ENCODE measurements around the gene TAF5.
A peak's percentile ranks its signal among the peaks of the same experiment; 100 is the strongest.
"Not testable (repeated sequence)": the region's sequence is repeated elsewhere in the genome, so short reads cannot be mapped to it uniquely, and the experiment has no call there.

Gene TAF5

GRCh38 chr10:103415581-103415980, 47.8 kb downstream of the TAF5 start:
- no peak for DNase-seq

- peak; percentile 45 for DNase-seq
Observed at GRCh38 chr10:103416436-103417147, 48.8 kb downstream of the TAF5 start.

DNA sequence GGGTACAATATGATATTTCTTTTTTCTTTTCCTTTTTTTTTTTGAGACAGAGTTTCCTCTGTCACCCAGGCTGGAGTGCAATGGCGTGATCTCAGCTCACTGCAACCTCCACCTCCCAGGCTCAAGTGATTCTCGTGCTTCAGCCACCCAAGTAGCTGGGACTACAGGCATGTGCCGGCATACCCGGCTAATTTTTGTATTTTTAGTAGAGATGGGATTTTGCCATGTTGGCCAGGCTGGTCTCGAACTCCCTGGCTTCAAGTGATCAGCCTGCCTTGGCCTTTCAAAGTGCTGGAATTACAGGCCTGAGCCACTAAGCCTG, 49.3 kb downstream of the TAF5 start:
- DNase-seq, result not testable (repeated sequence)

GRCh38 chr10:103417601-103418000, 49.8 kb downstream of the TAF5 start:
- no peak for DNase-seq

DNA sequence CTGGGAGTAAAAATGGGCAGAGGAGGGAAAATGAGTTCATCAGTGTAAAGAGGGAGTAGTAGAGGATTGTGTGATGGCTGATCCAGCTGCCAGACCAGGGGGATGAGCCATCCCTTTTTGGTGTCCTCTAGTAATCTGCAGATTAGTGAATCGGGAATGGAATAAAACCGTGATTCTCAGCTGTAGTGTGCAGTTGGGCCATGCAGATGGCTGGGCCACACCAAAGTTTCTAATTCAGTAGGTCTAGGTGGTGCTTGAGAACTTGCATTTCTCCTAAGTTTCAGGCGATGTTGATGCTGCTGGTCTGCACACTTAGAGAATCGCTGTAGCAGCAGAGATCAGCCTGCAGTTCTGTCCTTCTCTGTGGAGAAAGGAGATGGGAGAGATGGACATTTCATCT, 51.3 kb downstream of the TAF5 start:
- DNase-seq, result no peak

DNA sequence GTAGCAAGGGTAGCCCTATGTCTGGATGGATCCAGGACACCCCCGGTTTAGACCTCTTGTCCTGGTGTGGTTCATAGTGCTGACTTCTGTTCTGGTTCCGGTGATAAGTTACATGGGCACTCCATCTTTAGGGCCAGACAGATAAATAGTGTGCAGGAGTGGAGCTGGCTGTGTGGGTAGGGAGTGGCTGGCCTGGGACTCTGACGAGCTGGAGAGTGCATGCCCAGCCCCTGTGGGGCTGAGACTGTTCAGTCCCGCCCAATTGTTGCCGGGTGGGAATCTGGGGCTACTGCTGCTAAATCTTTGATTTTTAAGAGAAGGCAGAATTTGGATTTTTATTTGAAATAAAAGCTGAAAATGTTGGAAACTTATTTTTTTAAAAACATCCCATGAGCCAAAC, 56.0 kb downstream of the TAF5 start:
- DNase-seq, result no peak

GRCh38 chr10:103427866-103428265, 60.1 kb downstream of the TAF5 start:
- DNase-seq, result no peak

DNA sequence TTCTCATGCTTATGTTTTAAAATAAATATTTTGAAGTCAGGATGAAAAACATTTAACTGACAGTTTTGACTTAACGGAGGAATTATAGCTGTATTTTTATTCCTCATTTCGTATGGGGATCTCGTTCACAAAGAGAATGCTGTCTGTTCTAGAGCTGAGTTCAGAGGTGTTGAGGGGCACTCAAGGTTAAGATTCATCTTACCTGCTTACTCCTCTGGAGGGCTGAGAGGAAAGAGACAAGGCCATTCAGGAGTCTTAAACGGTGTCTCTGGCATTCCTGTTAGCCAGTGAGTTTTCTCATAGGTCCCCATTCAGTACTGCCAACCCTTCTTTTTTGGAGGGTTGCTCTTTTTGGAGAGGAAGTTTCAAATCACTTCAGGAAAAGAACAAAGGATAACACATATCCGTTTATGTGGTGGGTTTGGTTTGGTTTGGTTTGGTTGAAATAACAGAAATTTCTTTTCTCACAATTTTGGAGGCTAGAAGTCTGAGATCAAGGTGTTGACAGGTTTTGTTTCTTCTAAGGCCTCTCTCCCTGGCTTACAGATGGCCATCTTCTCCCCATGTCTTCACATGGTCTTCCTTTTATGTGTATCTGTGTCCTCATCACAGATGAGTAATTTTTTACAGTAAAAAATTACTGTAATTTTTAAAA, 61.3 kb downstream of the TAF5 start:
- no peak for DNase-seq

GRCh38 chr10:103429647-103430046, 61.9 kb downstream of the TAF5 start:
- no peak for DNase-seq

DNA sequence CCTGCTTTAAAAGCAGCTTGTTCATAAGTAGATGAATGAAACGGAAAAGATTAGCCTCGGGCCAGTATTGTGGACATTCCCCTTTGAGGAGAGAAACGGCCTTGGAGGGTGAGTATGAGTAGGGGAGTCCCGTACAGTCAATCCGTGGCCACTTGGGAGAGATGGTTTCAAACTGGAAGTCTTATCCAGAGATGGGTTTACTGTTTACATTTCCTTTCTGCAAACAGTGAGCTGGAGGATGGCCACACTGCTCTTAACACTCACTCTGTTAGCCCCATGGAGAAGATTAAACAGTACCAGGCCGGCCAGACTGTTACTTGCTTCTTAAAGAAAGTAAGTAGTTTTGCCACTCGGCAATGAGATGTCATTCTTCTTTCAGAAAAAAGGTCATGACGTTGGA, 64.1 kb downstream of the TAF5 start:
- DNase-seq, result no peak

- DNase-seq, result no peak
Observed at GRCh38 chr10:103433858-103434257, 66.1 kb downstream of the TAF5 start.
